ENCODE results near the gene MEX3A. TPM values are rescaled to one million over a fixed set of nuclear protein-coding genes. Genes with fewer than 3 reads are reported as not detected.

MEX3A gene
- total and polyA plus RNA-seq, 10 of the 15 experiments (the other 5 are each of a cell fraction or from before 2014, with no cell fraction given): 0.11 to 5.1 (median 1.7) TPM

DNA sequence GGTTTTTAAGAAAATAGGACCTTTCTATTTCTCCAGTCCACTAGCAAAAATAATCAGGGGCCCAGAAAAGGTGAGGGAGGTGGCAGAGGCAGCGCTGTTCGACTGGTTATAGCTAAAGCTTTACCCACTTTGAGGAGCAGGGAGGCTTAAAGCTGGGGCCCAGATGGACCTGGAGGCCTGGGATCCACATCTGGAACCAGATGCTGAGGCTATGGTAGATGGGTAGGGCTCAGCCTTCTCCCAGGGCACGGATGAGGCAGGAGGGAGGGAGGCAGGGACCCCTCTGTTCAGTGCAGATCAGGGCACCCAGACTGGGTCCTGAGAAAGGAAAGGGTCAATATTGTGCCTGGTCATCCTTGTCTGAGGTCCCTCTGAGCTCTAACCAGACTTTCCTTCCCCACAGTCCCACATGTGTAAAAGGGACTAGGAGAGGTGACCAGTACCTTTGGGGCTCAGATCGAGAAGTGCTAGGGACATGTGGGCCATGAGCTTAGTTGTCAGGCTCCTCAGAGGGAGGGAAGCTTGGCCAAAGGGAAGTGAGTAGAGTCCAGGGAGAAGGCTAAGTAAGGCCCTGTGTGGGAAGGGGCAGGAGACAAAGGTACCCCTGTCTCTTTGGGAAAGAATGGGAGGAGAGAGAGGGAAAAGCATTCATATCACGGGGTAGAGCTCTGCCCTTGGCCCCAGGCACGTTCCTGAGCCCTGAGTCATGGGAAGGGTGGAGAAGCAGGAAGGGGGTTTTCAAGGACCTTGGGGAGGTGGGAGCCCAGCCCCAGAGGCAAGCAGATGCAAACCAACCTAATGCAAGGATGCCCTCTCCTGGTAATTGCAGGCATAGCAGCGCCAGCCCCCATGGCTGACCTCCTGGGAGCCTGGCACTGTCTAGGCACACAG, 47.7 kb upstream of the MEX3A start (continued):
- TF ChIP-seq, protein P1, sequence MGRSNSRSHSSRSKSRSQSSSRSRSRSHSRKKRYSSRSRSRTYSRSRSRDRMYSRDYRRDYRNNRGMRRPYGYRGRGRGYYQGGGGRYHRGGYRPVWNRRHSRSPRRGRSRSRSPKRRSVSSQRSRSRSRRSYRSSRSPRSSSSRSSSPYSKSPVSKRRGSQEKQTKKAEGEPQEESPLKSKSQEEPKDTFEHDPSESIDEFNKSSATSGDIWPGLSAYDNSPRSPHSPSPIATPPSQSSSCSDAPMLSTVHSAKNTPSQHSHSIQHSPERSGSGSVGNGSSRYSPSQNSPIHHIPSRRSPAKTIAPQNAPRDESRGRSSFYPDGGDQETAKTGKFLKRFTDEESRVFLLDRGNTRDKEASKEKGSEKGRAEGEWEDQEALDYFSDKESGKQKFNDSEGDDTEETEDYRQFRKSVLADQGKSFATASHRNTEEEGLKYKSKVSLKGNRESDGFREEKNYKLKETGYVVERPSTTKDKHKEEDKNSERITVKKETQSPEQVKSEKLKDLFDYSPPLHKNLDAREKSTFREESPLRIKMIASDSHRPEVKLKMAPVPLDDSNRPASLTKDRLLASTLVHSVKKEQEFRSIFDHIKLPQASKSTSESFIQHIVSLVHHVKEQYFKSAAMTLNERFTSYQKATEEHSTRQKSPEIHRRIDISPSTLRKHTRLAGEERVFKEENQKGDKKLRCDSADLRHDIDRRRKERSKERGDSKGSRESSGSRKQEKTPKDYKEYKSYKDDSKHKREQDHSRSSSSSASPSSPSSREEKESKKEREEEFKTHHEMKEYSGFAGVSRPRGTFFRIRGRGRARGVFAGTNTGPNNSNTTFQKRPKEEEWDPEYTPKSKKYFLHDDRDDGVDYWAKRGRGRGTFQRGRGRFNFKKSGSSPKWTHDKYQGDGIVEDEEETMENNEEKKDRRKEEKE (IDR thresholded peaks at IDR 0.05): no peak
- TF ChIP-seq PAX5 (IDR thresholded peaks at IDR 0.05; ENCODE audit: borderline replicate concordance, low read depth, low read length): no peak
- TF ChIP-seq, protein P2, sequence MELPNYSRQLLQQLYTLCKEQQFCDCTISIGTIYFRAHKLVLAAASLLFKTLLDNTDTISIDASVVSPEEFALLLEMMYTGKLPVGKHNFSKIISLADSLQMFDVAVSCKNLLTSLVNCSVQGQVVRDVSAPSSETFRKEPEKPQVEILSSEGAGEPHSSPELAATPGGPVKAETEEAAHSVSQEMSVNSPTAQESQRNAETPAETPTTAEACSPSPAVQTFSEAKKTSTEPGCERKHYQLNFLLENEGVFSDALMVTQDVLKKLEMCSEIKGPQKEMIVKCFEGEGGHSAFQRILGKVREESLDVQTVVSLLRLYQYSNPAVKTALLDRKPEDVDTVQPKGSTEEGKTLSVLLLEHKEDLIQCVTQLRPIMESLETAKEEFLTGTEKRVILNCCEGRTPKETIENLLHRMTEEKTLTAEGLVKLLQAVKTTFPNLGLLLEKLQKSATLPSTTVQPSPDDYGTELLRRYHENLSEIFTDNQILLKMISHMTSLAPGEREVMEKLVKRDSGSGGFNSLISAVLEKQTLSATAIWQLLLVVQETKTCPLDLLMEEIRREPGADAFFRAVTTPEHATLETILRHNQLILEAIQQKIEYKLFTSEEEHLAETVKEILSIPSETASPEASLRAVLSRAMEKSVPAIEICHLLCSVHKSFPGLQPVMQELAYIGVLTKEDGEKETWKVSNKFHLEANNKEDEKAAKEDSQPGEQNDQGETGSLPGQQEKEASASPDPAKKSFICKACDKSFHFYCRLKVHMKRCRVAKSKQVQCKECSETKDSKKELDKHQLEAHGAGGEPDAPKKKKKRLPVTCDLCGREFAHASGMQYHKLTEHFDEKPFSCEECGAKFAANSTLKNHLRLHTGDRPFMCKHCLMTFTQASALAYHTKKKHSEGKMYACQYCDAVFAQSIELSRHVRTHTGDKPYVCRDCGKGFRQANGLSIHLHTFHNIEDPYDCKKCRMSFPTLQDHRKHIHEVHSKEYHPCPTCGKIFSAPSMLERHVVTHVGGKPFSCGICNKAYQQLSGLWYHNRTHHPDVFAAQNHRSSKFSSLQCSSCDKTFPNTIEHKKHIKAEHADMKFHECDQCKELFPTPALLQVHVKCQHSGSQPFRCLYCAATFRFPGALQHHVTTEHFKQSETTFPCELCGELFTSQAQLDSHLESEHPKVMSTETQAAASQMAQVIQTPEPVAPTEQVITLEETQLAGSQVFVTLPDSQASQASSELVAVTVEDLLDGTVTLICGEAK (IDR thresholded peaks at IDR 0.05; ENCODE audit: borderline replicate concordance): no peak
- no peak for TF ChIP-seq TARDBP (IDR thresholded peaks at IDR 0.05; ENCODE audit: borderline replicate concordance)
- TF ChIP-seq DPF2 (IDR thresholded peaks at IDR 0.05): peak; percentile 41; the same call in 1 of the 2 replicates
- TF ChIP-seq NFYA (IDR thresholded peaks at IDR 0.05; ENCODE audit: borderline replicate concordance, low read depth, low read length): no peak

Measured in GM12878 (cell line).